ENCODE data around the gene CLMN. TPM values are rescaled to one million over a fixed set of nuclear protein-coding genes. Genes with fewer than 3 reads are reported as not detected.

The CLMN gene
- total and polyA plus RNA-seq, 2 donors (not counting 3 experiments of a cell fraction or from before 2014, with no cell fraction given): 0.72 to 9.6 TPM

- H3K79me2 ChIP-seq (ENCODE audit: control insufficient read depth, insufficient read depth, low read length): peaks cover 88% of the 10 kb centered on the region
- ChIA-PET POLR2A (no interaction called here), CTCF (no interaction called here)
- dilution Hi-C loops (cut with MboI; ENCODE audit: extremely low pct_ligation_motif_present, low sequenced_read_pairs) (no loop called here), intact Hi-C loops (cut with micrococcal nuclease) (no loop called here)
- H3K27me3 ChIP-seq (ENCODE audit: control insufficient read depth in 2 of 2, insufficient read depth in 2 of 2, low read length in 2 of 2): no peaks in the 10 kb centered on the region
- H3K27ac ChIP-seq (ENCODE audit: insufficient read depth, low read depth, low read length): no peak overlapping the region
- no peaks in the 10 kb centered on the region for H3K36me3 ChIP-seq (ENCODE audit: control insufficient read depth in 2 of 2, extremely low read depth in 1 of 2, insufficient read depth in 2 of 2, low read length in 2 of 2)
- no peaks in the 10 kb centered on the region for H3K9me3 ChIP-seq (replicated peaks; ENCODE audit: control insufficient read depth, insufficient read depth, low read length)
- no peak overlapping the region for H2AFZ ChIP-seq (ENCODE audit: low read depth, low read length)
- no peak for FAIRE-seq
- no peak overlapping the region for H3K4me3 ChIP-seq (replicated peaks in 1 of 3; ENCODE audit: insufficient read depth in 1 of 3, low read depth in 1 of 3, low read length in 3 of 3)
- H3K4me1 ChIP-seq (ENCODE audit: control insufficient read depth, extremely low read depth, insufficient read depth, low read length): no peaks in the 10 kb centered on the region
- TF ChIP-seq FOS (IDR thresholded peaks at IDR 0.05; ENCODE audit: borderline replicate concordance, insufficient read depth, low read length): no peak
- TF ChIP-seq, protein P1, sequence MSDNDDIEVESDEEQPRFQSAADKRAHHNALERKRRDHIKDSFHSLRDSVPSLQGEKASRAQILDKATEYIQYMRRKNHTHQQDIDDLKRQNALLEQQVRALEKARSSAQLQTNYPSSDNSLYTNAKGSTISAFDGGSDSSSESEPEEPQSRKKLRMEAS (IDR thresholded peaks at IDR 0.05; ENCODE audit: insufficient read depth, insufficient read length): no peak
- no peak for TF ChIP-seq JUN (IDR thresholded peaks at IDR 0.05; ENCODE audit: borderline replicate concordance, insufficient read depth, insufficient read length, low read depth)
- no peak for TF ChIP-seq POLR2A (IDR thresholded peaks at IDR 0.05; ENCODE audit: low read depth, low read length)
- no peak for TF ChIP-seq GATA2 (IDR thresholded peaks at IDR 0.05; ENCODE audit: insufficient read depth, insufficient read length, low read depth, low read length)
- TF ChIP-seq POLR2AphosphoS5 (IDR thresholded peaks at IDR 0.05; ENCODE audit: insufficient read depth, low read depth, low read length): no peak
- TF ChIP-seq CTCF (IDR thresholded peaks at IDR 0.05; ENCODE audit: extremely low read depth in 1 of 2, insufficient read depth in 1 of 2, low read depth in 1 of 2, low read length in 2 of 2): no peak
- TF ChIP-seq MYC (IDR thresholded peaks at IDR 0.05; ENCODE audit: low read depth, low read length): no peak
- TF ChIP-seq EZH2 (IDR thresholded peaks at IDR 0.05; ENCODE audit: borderline replicate concordance, low read depth, low read length, severe bottlenecking): no peak
- BruUV-seq (replicated peaks): no TSS peak
- H3K9me1 ChIP-seq (replicated peaks; ENCODE audit: control insufficient read depth, extremely low read depth, insufficient read depth, low read length): no peaks in the 10 kb centered on the region
- H3K9ac ChIP-seq (replicated peaks; ENCODE audit: extremely low read depth, insufficient read depth, low read length): no peak overlapping the region
- peaks cover 6% of the 10 kb centered on the region for H4K20me1 ChIP-seq (replicated peaks; ENCODE audit: control insufficient read depth, extremely low read depth, insufficient read depth, low read length)
- no peak for DNase-seq (ENCODE audit: low read depth, low spot score)
- H3K4me2 ChIP-seq (ENCODE audit: insufficient read depth, low read length): no peak overlapping the region
Observed at GRCh38 chr14:95141684-95142083, 178.0 kb downstream of the CLMN start.
